ENCODE data around the gene BCL10. TPM values are rescaled to one million over a fixed set of nuclear protein-coding genes. Genes with fewer than 3 reads are reported as not detected.

The BCL10 gene
- total and polyA plus RNA-seq, 2 of the 8 experiments (the other 6 are each of a cell fraction or from before 2014, with no cell fraction given) = 7.4 to 29.6 TPM

- TF ChIP-seq NANOG (IDR thresholded peaks at IDR 0.05; ENCODE audit: insufficient read depth, low read depth, low read length, poor library complexity, severe bottlenecking) (no peak), TAF1 (IDR thresholded peaks at IDR 0.05; ENCODE audit: low read depth, low read length) (no peak), BRCA1 (IDR thresholded peaks at IDR 0.05; ENCODE audit: low read depth, low read length) (no peak), GABPA (IDR thresholded peaks at IDR 0.05; ENCODE audit: borderline replicate concordance, insufficient read depth, low read length) (no peak)
Measured at GRCh38 chr1:85219853-85220610, 56.4 kb downstream of the BCL10 start (continued).

Measured in H1 (cell line).